NOMO-1 treated with DMSO at 0.1 percent for 48 hours (cell line): ENCODE data around the gene HOXD11.

Experiments
- DNase-seq: peaks from one replicate; lab custom pipeline; 2025; ENCODE audit not compliant: unreplicated experiment; lab: John Stamatoyannopoulos, UW

The HOXD11 gene

GRCh38 chr2:176148751-176149421 lies 41.8 kb downstream of the HOXD11 start:
- DNase-seq, result no peak

- DNase-seq, result no peak
Observed at GRCh38 chr2:176149481-176149938, 42.4 kb downstream of the HOXD11 start.

- no peak for DNase-seq
Observed at GRCh38 chr2:176149939-176150583, 43.0 kb downstream of the HOXD11 start.

GRCh38 chr2:176150584-176151441 lies 43.7 kb downstream of the HOXD11 start:
- DNase-seq, result no peak

- DNase-seq, result no peak
Observed at GRCh38 chr2:176151442-176152287, 44.6 kb downstream of the HOXD11 start, which contains the start of gene HOXD4. TSS of gene HOXD4 (plus strand) at chr2:176151550. CDS start at chr2:176151634, 84 bp downstream.

- no peak for DNase-seq
Observed at GRCh38 chr2:176152350-176153181, 45.5 kb downstream of the HOXD11 start.

- no peak for DNase-seq
Observed at GRCh38 chr2:176154576-176155252, 47.6 kb downstream of the HOXD11 start.

- DNase-seq, result no peak
Observed at GRCh38 chr2:176155356-176156044, 48.4 kb downstream of the HOXD11 start.

- DNase-seq, result no peak
Observed at GRCh38 chr2:176156301-176156806, 49.3 kb downstream of the HOXD11 start.

- no peak for DNase-seq
Observed at GRCh38 chr2:176156807-176157498, 49.9 kb downstream of the HOXD11 start, which contains the start of gene HOXD3. TSS of gene HOXD3 (plus strand) at chr2:176157307. CDS start at chr2:176169115, 11,808 bp downstream.

GRCh38 chr2:176157499-176158185 lies 50.6 kb downstream of the HOXD11 start:
- no peak for DNase-seq

GRCh38 chr2:176158186-176158591 lies 51.1 kb downstream of the HOXD11 start:
- DNase-seq, result no peak

- DNase-seq, result no peak
Observed at GRCh38 chr2:176158855-176159662, 52.0 kb downstream of the HOXD11 start.
